DND-41 (cell line): ENCODE data around the gene SH3BP1.
"Not testable (repeated sequence)": the region's sequence is repeated elsewhere in the genome, so short reads cannot be mapped to it uniquely, and the experiment has no call there.

Experiments used
- ATAC-seq: fragments of 200-7000 bp; cut with Tn5 transposase; 3 replicates; pipeline ENCODE4 v1.9.1; 2021; ENCODE audit warnings: low read depth; ENCODE audit not compliant: insufficient read depth
- DNase-seq: peaks from one replicate; pipeline ENCODE4 v3.0.0-alpha.2; 2020
- H2AFZ ChIP-seq: 2 replicates; pipeline ENCODE4 v1.6.0; 2012; ENCODE audit warnings: low read depth, low read length
- H3K27ac ChIP-seq: 2 replicates; pipeline ENCODE4 v1.5.1; 2012; ENCODE audit warnings: low read length, inconsistent platforms
- H3K27me3 ChIP-seq: fragments of 200-600 bp; sonication (generic); 2 replicates; pipeline ENCODE4 v1.6.0; 2012; ENCODE audit warnings: low read length, mild to moderate bottlenecking, inconsistent platforms; ENCODE audit not compliant: insufficient read depth, poor library complexity
- H3K36me3 ChIP-seq: 2 replicates; pipeline ENCODE4 v1.5.1; 2012; ENCODE audit warnings: low read length, inconsistent platforms; ENCODE audit not compliant: insufficient read depth
- H3K4me1 ChIP-seq: 2 replicates; pipeline ENCODE4 v1.5.1; 2012; ENCODE audit warnings: mild to moderate bottlenecking, low read length; ENCODE audit not compliant: insufficient read depth
- H3K4me2 ChIP-seq: 2 replicates; pipeline ENCODE4 v1.6.0; 2012; ENCODE audit warnings: mild to moderate bottlenecking, moderate library complexity, low read length, inconsistent platforms; ENCODE audit not compliant: insufficient read depth
- H3K4me3 ChIP-seq, 2 experiments: fragments of 200-600 bp in 1 of 2; shearing (Covaris generic) in 1 of 2; 2 replicates each; pipeline ENCODE4 v1.5.1; 2012 to 2016; ENCODE audit warnings: inconsistent platforms in 2 of 2, low read length in 2 of 2, mild to moderate bottlenecking in 2 of 2, low read depth in 1 of 2, moderate library complexity in 1 of 2
- H3K79me2 ChIP-seq: 2 replicates; pipeline ENCODE4 v1.6.0; 2012; ENCODE audit warnings: low read length, inconsistent platforms; ENCODE audit not compliant: insufficient read depth
- H3K9ac ChIP-seq: 2 replicates; pipeline ENCODE4 v1.6.0; 2012; ENCODE audit warnings: low read depth, mild to moderate bottlenecking, inconsistent platforms, low read length, moderate library complexity
- H3K9me3 ChIP-seq: 2 replicates; pipeline ENCODE4 v1.5.1; 2012; ENCODE audit warnings: low read length, moderate library complexity, mild to moderate bottlenecking, inconsistent platforms; ENCODE audit not compliant: insufficient read depth, severe bottlenecking
- H4K20me1 ChIP-seq: 2 replicates; pipeline ENCODE4 v1.6.0; 2012; ENCODE audit warnings: low read length; ENCODE audit not compliant: insufficient read depth
- EZH2 ChIP-seq: IDR thresholded peaks from 3 replicates; pipeline ENCODE4 v1.6.1; 2012; ENCODE audit warnings: borderline replicate concordance, low read depth, mild to moderate bottlenecking, moderate library complexity, low read length, inconsistent platforms; ENCODE audit not compliant: severe bottlenecking
- TF ChIP-seq, protein P1 (sequence below): IDR thresholded peaks from 2 replicates; pipeline ENCODE4 v1.5.1; 2012; ENCODE audit warnings: borderline replicate concordance, low read length, moderate library complexity, mild to moderate bottlenecking; ENCODE audit not compliant: poor library complexity, severe bottlenecking; ENCODE audit errors: extremely low read depth

Gene SH3BP1

DNA sequence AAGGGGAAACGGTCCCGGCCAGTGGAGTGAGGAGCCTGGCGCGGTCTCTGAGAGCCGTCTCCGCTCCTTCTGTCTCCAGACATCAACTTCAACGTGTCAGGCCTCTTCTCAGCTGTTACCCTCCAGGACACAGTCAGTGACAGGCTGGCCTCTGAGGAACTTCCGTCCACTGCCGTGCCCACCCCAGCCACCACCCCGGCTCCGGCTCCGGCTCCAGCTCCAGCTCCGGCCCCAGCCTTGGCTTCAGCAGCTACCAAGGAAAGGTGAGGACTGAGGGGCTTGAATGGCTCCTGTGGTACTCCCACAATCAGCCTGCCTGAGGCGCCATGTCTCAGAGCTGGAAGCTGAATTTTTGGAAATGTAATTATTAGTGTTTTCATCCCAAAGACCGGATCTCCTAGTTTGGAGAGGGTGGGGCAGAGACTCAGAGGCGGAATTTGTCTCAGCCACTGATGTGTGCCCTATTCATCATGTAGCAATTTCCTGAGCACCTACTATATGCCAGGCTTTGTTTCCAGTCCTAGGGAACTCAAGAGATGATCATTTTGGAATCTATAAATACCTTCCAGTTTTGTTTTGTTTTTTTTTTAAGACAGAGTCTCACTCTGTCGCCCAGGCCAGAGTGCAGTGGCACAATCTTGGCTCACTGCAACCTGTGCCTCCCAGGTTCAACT, 11.1 kb downstream of the SH3BP1 start:
- Histone ChIP-seq H3K9ac (no peak overlapping the region), H2AFZ (no peak overlapping the region), H3K4me1 (no peaks in the 10 kb centered on the region), H3K79me2 (no peaks in the 10 kb centered on the region), H3K27me3 (no peaks in the 10 kb centered on the region), H3K4me3 (no peak overlapping the region), H3K27ac (no peak overlapping the region), H3K9me3 (no peaks in the 10 kb centered on the region), H3K36me3 (peaks cover 5% of the 10 kb centered on the region; the same call in 1 of the 2 replicates), H4K20me1 (no peaks in the 10 kb centered on the region), H3K4me2 (no peak overlapping the region)
- ATAC-seq: no peak
- no peak for TF ChIP-seq EZH2
- TF ChIP-seq, protein P1, sequence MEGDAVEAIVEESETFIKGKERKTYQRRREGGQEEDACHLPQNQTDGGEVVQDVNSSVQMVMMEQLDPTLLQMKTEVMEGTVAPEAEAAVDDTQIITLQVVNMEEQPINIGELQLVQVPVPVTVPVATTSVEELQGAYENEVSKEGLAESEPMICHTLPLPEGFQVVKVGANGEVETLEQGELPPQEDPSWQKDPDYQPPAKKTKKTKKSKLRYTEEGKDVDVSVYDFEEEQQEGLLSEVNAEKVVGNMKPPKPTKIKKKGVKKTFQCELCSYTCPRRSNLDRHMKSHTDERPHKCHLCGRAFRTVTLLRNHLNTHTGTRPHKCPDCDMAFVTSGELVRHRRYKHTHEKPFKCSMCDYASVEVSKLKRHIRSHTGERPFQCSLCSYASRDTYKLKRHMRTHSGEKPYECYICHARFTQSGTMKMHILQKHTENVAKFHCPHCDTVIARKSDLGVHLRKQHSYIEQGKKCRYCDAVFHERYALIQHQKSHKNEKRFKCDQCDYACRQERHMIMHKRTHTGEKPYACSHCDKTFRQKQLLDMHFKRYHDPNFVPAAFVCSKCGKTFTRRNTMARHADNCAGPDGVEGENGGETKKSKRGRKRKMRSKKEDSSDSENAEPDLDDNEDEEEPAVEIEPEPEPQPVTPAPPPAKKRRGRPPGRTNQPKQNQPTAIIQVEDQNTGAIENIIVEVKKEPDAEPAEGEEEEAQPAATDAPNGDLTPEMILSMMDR: no peak
- no peak for DNase-seq

DNA sequence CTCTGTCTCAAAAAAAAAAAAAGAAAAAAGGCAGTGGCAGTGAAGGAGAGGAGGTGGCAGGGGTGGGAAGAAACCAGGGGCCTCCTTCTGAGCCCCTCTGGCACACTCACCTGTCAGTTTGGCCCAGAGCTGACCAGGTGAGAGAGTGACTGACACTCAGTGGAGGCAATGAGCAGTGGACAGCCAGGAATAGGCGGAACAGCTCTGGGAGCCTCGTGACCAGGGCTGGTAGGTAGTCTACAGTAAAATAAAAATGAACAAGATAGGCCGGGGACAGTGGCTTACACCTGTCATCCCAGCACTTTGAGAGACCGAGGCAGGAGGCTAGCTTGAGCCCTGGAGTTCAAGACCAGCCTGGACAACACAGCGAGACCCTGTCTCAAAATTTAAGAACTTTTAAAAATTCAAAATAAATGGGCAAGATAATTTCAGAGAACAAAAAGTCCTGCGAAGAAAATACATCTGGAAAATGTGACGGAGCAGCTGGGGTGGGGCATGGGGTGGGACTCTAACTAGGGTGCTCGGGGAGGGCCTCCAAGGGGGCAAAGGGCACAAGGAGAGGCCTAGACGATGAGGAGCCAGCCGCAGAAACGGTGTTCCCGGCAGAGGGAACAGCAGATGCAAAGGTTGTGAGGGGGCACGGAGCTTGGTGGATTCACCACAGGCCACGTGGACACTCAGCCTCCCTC, 15.2 kb downstream of the SH3BP1 start:
- H3K4me3 ChIP-seq: no peak overlapping the region
- no peak overlapping the region for H3K27ac ChIP-seq
- no peak overlapping the region for H2AFZ ChIP-seq
- no peaks in the 10 kb centered on the region for H3K9me3 ChIP-seq
- H3K27me3 ChIP-seq: no peaks in the 10 kb centered on the region
- H3K36me3 ChIP-seq: peaks cover 11% of the 10 kb centered on the region; the same call in 1 of the 2 replicates
- H3K79me2 ChIP-seq: peaks cover 17% of the 10 kb centered on the region
- DNase-seq (no peak), ATAC-seq (no peak)
- no peak overlapping the region for H3K9ac ChIP-seq
- peaks cover 15% of the 10 kb centered on the region for H3K4me1 ChIP-seq
- H3K4me2 ChIP-seq: no peak overlapping the region
- no peak for TF ChIP-seq EZH2
- TF ChIP-seq, protein P1: no peak
- peaks cover 7% of the 10 kb centered on the region for H4K20me1 ChIP-seq

DNA sequence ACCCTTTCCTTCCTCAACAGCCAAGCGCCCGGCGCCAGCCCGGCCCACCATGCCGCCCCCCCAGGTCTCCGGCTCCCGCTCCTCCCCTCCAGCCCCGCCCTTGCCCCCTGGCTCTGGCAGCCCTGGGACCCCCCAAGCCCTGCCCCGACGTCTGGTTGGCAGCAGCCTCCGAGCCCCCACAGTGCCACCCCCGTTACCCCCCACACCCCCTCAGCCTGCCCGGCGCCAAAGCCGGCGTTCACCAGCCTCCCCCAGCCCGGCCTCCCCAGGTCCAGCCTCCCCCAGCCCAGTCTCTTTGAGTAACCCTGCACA, 15.7 kb downstream of the SH3BP1 start:
- DNase-seq: no peak
- H3K4me2 ChIP-seq: no peak overlapping the region
- ATAC-seq: no peak
- H3K4me3 ChIP-seq: no peak overlapping the region
- no peak overlapping the region for H3K9ac ChIP-seq
- no peak overlapping the region for H3K27ac ChIP-seq
- peaks cover 22% of the 10 kb centered on the region for H3K79me2 ChIP-seq
- TF ChIP-seq, protein P1: no peak
- no peak for TF ChIP-seq EZH2
- H4K20me1 ChIP-seq: peaks cover 12% of the 10 kb centered on the region
- H3K27me3 ChIP-seq: no peaks in the 10 kb centered on the region
- H3K4me1 ChIP-seq: peaks cover 20% of the 10 kb centered on the region
- peaks cover 15% of the 10 kb centered on the region; the same call in 1 of the 2 replicates for H3K36me3 ChIP-seq
- no peak overlapping the region for H2AFZ ChIP-seq
- no peaks in the 10 kb centered on the region for H3K9me3 ChIP-seq

DNA sequence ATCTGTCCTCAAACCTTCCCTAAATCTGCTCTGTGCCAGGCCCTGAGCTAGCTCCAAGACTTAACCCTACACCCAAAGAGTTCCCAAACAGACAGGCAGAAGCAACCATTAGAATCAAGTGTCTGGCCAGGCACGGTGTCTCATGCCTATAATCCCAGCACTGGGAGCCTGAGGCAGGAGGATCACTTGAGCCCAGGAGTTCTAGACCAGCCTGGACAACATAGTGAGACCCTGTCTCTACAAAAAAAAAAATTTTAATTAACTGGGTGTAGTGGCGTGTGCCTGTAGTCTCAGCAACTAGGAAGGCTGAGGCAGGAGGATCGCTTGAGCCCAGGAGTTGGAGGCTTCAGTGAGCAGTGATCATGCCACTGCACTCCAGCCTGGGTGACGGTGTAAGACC, 17.1 kb downstream of the SH3BP1 start:
- not testable (repeated sequence) for H2AFZ ChIP-seq, ATAC-seq, H3K4me3 ChIP-seq, DNase-seq, H3K27me3 ChIP-seq, H3K4me2 ChIP-seq, H3K9me3 ChIP-seq, H3K9ac ChIP-seq, H3K27ac ChIP-seq
- H3K36me3 ChIP-seq: peaks cover 23% of the 10 kb centered on the region
- peaks cover 26% of the 10 kb centered on the region for H4K20me1 ChIP-seq
- H3K4me1 ChIP-seq: peaks cover 34% of the 10 kb centered on the region
- H3K79me2 ChIP-seq: peaks cover 36% of the 10 kb centered on the region
